HG03108 (cell line): ENCODE measurements around the gene ATP2B2.

Experiments used
- ATAC-seq: cut with Tn5 transposase; IDR thresholded peaks from one replicate; pipeline ENCODE4 v1.9.1; 2021; ENCODE audit warnings: moderate library complexity; ENCODE audit not compliant: unreplicated experiment

Gene ATP2B2

GRCh38 chr3:10453431-10454163, 51.8 kb downstream of the ATP2B2 start:
- ATAC-seq, result no peak

DNA sequence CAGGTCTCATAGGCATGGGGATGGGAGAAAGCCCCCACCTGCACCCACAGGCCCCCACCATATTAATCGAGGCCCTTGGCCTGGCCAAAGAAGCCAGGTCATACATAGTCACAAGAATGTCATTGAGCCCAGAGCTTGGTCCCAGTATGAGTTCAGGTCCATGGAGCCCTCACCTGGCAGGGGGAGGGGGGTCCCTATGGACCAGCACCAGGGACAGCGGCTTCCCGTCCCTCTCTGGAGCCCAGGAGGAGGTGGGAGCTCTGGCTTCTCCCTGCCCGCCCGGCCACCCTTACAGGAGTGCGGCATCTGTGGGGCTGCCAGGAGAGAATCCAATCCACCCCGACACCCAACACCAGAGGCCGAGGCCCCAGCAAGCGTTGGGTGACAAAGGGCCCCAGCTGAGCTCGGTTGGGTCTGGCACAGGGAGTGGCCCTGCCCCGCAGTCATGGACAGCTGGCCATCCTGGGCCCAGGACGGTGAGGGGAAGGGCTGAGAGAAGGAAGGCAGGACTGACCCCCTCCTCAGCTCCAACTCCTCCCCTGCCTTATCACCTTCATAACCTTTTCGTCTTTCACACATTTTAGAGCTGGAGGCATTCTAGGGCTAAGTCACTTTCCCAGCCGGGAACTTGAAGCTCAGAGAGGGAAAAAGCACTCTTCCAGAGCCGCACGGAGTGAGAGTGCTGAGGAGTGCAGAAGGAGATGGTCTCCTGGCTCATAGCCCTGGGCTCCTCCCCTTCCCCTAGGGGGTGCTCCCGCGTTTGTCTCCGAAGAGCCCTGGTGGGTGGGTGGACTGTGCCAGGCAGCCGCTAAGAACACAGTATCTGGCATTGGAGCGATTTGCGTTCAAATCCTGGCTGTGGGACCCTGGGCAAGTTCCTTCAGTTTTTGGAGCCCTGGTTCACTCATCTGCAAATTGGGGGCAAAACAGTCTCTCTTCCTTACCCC, 54.6 kb downstream of the ATP2B2 start:
- no peak for ATAC-seq

GRCh38 chr3:10449436-10449835, 56.0 kb downstream of the ATP2B2 start:
- no peak for ATAC-seq

DNA sequence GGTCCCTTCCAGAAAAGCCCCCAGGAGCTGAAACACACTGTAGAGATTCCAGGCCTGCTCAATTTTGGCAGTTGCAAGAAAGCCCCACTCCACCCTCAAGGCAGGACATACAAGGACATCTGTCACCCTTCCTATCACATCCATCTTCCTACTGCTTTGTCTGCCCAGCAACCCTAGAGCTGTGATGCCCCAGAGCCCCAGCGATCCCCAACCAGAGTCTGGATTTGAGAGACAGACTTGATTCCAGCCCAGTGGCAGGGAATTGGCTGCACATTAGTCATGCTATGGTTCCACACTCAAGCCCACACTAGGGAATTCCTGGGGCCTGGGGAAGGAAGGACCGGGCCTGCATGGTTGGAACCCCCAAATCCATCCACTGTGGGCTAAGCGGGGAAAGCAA, 56.8 kb downstream of the ATP2B2 start:
- no peak for ATAC-seq

DNA sequence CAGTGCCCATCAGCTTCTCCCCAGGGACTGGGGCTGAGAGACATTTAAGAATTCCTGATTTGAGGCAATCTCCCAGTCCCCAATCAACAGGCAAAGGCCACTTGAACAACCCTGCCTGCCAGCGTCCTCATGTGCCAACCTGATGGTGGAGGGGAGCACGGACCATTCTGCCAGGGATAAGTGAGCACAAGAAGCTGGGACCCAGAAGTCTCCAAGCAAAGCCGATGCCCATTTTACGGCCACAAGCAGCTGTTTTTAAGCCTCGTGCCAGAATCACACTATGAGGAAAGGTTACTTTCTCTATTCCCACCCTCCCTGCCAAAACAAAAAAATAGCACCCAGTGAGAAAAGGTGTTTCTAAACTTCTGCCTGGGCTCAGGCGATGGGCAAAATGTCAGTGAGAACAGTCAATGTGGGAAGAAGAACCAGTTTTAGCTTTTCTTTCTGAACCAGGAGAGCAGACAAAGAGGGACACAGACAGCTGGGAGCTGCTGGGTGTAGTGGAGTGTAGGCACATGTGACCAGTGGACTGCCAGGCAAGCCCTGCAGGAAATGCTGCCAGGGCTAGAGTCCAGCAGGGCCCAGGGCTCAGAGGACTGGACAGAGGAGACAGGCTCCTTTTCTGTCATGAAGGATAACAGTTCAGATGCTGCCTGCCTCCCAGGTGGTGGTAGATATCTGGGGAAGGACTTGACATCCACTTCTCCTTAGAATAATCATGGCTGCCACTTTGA, 57.7 kb downstream of the ATP2B2 start:
- ATAC-seq, result no peak

GRCh38 chr3:10447110-10447509, 58.3 kb downstream of the ATP2B2 start:
- no peak for ATAC-seq

DNA sequence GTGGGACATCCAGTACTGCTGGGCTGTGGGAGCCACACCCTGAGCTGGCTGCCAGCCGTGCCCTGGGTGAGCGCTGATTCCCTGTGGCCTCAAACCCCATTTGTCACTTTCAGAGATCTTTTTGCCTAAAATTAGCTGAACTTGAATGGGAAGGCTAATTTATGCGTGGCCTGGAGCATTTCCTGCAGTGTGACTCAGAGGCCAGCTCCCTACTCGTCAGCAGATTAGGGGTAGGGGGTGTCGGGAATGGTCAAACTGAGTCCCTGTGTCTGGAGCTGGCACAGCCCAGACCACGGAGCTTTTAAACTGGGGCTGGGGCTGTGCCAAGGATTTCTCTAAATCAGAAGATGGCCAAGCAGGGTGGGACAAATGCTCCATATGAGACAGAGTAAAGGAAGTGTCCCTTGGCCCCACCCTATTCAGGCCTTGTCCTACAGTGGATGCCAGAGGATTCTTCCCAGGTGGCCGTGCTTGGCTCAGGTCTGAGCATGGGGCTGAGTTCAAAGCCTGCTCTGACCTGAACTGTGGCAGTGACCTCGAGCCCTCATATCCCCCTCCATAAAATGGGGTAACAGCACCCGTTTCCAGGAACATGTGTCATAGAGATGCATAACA, 59.7 kb downstream of the ATP2B2 start:
- no peak for ATAC-seq

DNA sequence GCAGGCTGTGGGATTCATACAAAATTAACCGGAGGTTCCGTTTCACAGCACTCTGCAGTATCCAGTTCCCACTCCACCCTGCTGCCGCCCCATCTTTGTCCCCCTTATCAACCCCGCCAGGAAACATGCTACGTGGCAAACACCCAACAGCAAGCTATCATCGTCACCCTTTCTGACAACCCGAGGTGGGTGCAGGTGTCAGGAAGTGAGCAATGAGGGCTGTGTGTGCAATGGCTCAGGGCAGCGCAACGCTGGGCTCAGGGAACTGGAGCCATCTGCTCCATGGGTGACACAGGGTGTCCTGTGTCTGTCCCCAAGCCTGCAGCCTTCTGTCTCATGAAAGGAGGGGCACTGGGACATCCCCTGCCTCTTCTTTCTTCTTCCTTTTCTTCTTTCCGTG, 60.9 kb downstream of the ATP2B2 start:
- no peak for ATAC-seq

GRCh38 chr3:10444110-10444429, 61.3 kb downstream of the ATP2B2 start:
- no peak for ATAC-seq

DNA sequence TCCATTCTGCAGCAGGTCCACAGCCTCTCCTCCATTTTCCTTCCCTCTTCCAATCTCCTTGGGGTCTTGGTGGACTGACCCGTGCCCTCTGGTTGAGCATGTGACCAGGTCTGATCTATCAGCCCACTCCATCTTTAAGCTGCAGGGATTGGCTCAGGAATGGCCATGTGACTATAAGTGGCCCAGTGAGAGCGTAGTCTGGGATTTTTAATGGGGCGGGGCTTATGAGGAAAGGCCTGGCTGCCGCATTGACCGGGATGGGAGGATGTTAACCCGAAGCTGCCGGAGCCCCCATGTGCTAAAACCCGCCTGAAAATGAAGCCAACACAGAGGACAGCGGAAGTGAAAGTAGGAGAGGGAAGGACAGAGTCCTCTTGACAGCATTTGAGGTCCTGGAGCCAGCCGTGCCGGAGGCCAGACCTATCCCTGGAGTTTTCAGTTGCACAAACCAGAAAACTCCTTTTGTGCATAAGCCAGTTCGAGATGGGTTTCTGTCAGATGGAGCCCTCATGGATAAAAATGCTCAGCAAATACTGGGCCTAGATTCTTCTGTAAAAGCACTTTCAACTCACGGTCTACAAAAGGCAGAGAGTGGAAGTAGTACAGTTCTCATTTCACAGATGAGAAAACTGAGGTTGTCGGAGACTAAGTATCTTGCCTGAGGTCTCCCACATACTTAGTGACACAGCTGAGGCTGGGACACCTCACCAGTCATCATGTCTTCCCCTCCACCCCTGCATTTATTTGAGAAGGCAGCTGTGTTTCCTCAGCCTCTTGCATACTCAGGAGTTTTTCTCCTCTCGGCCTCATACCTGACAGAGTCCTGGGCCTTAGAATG, 61.9 kb downstream of the ATP2B2 start:
- no peak for ATAC-seq

DNA sequence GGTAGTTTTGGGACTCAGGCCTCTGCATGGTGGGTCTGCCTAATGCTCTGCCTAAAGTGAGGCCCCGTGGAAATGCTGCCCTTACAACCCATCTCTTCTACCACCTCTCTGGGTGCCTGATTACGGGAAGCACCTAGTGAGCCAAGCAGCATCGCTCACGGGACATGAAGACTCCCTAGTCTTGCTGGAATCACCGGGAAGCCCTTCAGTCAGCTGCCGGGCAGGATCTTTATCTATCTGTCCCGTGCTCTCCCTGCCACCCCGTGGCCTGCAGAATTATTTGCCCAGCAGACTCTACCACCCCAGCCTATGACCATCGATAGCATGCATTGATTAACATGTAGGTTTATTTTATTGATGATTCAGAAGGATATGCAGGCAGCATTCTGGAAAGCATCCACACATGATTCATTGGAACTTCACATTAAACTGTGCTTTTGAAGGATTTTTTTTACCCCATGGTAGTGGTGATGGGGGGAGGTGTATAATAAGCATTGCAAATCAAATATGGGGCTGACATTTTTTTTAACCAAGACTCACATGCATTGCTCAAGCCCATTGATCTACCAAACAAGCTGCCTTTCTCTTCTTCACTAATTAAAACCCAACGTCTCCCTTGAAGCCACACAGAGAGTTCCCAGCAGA, 63.1 kb downstream of the ATP2B2 start:
- ATAC-seq, result no peak

- ATAC-seq, result no peak
Observed at GRCh38 chr3:10440684-10441083, 64.7 kb downstream of the ATP2B2 start.

GRCh38 chr3:10438902-10439610, 66.3 kb downstream of the ATP2B2 start:
- no peak for ATAC-seq

- no peak for ATAC-seq
Observed at GRCh38 chr3:10437995-10438901, 67.1 kb downstream of the ATP2B2 start.

DNA sequence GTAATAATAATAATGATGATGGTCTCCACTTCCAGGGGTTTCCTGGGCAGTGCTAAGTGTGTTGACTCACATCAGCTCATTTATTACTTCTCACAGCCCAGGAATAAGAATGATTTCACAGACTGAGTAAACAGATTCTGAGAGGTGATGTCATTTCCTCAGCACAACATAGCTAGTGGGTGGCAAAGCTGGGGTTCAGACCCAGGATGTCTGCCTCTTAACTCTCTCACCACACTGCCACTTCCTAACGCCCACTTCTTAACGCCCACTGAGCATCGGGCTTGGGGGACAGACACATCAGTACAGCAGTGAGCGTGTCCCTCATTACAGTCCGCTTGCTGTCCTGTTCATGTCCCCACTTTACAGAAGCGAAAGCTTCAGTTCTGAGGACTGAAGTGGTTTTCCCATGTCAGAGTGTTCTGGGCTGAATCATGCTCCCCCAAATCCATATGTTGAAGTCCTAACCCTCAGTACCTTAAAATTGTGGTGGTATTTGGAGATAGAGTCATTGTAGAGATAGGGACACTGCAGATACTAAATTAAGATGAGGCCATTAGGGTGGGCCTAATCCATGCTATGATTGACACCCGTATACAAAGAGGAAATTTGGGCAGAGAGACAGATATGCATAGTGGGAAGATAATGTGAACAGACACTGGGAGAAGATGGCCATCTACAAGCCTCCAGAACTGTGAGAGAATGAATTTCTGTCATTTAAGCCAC, 68.0 kb downstream of the ATP2B2 start:
- ATAC-seq, result no peak

GRCh38 chr3:10435850-10436249, 69.5 kb downstream of the ATP2B2 start:
- no peak for ATAC-seq

- ATAC-seq, result no peak
Observed at GRCh38 chr3:10434938-10435336, 70.4 kb downstream of the ATP2B2 start.
